K562 (cell line): Measurements from ENCODE around the gene MTHFS. TPM values are rescaled to one million over a fixed set of nuclear protein-coding genes. Genes with fewer than 3 reads are reported as not detected.
A peak's percentile ranks its signal among the peaks of the same experiment; 100 is the strongest.

Experiments used
- ATAC-seq: fragments of 200-7000 bp; cut with Tn5 transposase; 3 replicates; pipeline ENCODE4 v1.9.1; 2020; ENCODE audit warnings: moderate library complexity
- BruUV-seq: library from RNA; stranded (reverse); fragments of 400-500 nt; replicated peaks from 2 replicates; lab custom pipeline; 2021; lab: Mats Ljungman, UMichigan
- CTCF ChIA-PET: fragments of 300-600 bp; formaldehyde crosslinking; extraction: SDS; loops from one replicate; lab custom pipeline; 2021; ENCODE audit warnings: low intra/inter-chr PET ratio; lab: Yijun Ruan, JAX
- POLR2A ChIA-PET: fragments of 300-600, 350-650 bp; sonication (Branson Sonifier 250); formaldehyde crosslinking; extraction: SDS; loops from one replicate; lab custom pipeline; 2021; ENCODE audit warnings: antibody characterized with exemption, inconsistent platforms; lab: Yijun Ruan, JAX
- DNase-seq, 4 experiments: peaks; one replicate each; pipeline versions ENCODE4 v3.0.0 to v3.0.0-alpha.2; 2011 to 2018; ENCODE audit warnings: low spot score in 3 of 4, mixed read lengths in 3 of 4; ENCODE audit errors: extremely low read depth in 1 of 4
- FAIRE-seq: peaks from 2 replicates; lab custom pipeline; 2011; peaks lifted over from hg19 to GRCh38; lab: Jason Lieb, UNC
- H2AFZ ChIP-seq: 2 replicates; pipeline ENCODE4 v1.6.0; 2011; ENCODE audit warnings: low read depth, low read length, control low read depth, inconsistent platforms
- H3K27ac ChIP-seq: fragments of 200-600 bp; 3 replicates; pipeline ENCODE4 v1.8.0; 2011; ENCODE audit warnings: low read depth, mild to moderate bottlenecking, control low read depth, inconsistent platforms, low read length, moderate library complexity, mixed read lengths; ENCODE audit errors: extremely low read depth
- H3K27me3 ChIP-seq, 2 experiments: fragments of 300-600 bp in 1 of 2; 2 replicates in 1 of 2; 3 replicates in 1 of 2; pipeline versions ENCODE4 v1.6.0 to v1.8.0; 2011; ENCODE audit warnings: inconsistent platforms in 2 of 2, low read length in 2 of 2, mild to moderate bottlenecking in 1 of 2, mixed read lengths in 1 of 2, moderate library complexity in 1 of 2; ENCODE audit not compliant: control insufficient read depth in 2 of 2, insufficient read depth in 2 of 2
- H3K36me3 ChIP-seq: fragments of 300-600 bp; 3 replicates; pipeline ENCODE4 v1.8.0; 2011; ENCODE audit warnings: mild to moderate bottlenecking, low read length, inconsistent platforms; ENCODE audit not compliant: control insufficient read depth, insufficient read depth
- H3K4me1 ChIP-seq, 2 experiments: fragments of 200-600 bp in 1 of 2; replicated peaks in 1 of 2; 2 replicates in 1 of 2; 3 replicates in 1 of 2; pipeline versions ENCODE4 v1.5.1 to v1.8.0; 2011; ENCODE audit warnings: inconsistent platforms in 2 of 2, low read length in 2 of 2, mild to moderate bottlenecking in 1 of 2, mixed read lengths in 1 of 2, moderate library complexity in 1 of 2; ENCODE audit not compliant: control insufficient read depth in 2 of 2, insufficient read depth in 2 of 2
- H3K4me2 ChIP-seq: 2 replicates; pipeline ENCODE4 v1.6.1; 2011; ENCODE audit warnings: low read length, control low read depth, inconsistent platforms, mixed read lengths; ENCODE audit not compliant: insufficient read depth
- H3K4me3 ChIP-seq: fragments of 200-600 bp; sonication (generic), shearing (Covaris generic); 2 replicates; pipeline ENCODE4 v1.5.1; 2016; ENCODE audit warnings: control low read depth, inconsistent platforms
- H3K79me2 ChIP-seq: fragments of 200-600 bp; 3 replicates; pipeline ENCODE4 v1.8.0; 2011; ENCODE audit warnings: low read length, inconsistent platforms; ENCODE audit not compliant: control insufficient read depth, insufficient read depth
- H3K9ac ChIP-seq, 2 experiments: 2 replicates each; pipeline versions ENCODE4 v1.6.0 to v1.6.1; 2011; ENCODE audit warnings: low read depth in 2 of 2, low read length in 2 of 2, control low read depth in 1 of 2, inconsistent platforms in 1 of 2, mild to moderate bottlenecking in 1 of 2, mixed read lengths in 1 of 2; ENCODE audit not compliant: insufficient read depth in 1 of 2
- H3K9me1 ChIP-seq: one replicate; pipeline ENCODE4 v1.6.0; 2011; ENCODE audit warnings: inconsistent platforms, mild to moderate bottlenecking, low read length, moderate library complexity; ENCODE audit not compliant: control insufficient read depth, insufficient read depth
- H3K9me3 ChIP-seq: replicated peaks from 2 replicates; pipeline ENCODE4 v1.5.1; 2011; ENCODE audit warnings: low read depth, low read length, inconsistent platforms; ENCODE audit not compliant: control insufficient read depth, insufficient read depth
- H4K20me1 ChIP-seq: replicated peaks from 2 replicates; pipeline ENCODE4 v1.6.1; 2011; ENCODE audit warnings: low read length, inconsistent platforms, mixed read lengths; ENCODE audit not compliant: control insufficient read depth, insufficient read depth
- POLR2A ChIP-seq: fragments of 450-650 bp; conservative IDR thresholded peaks from 2 replicates; pipeline ENCODE4 v1.6.1; 2016
- POLR2B ChIP-seq: fragments of 450-650 bp; IDR thresholded peaks from 2 replicates; pipeline ENCODE4 v1.6.1; 2018; ENCODE audit warnings: low read depth; ENCODE audit not compliant: partially characterized antibody
- POLR2G ChIP-seq: fragments of 200-400 bp; formaldehyde crosslinking; IDR thresholded peaks from 2 replicates; pipeline ENCODE4 v1.6.1; 2017; ENCODE audit warnings: low read depth, mild to moderate bottlenecking, antibody characterized with exemption, low read length, moderate library complexity
- RBFOX2 ChIP-seq: fragments of 200-400 bp; formaldehyde crosslinking; IDR thresholded peaks from 2 replicates; pipeline ENCODE4 v1.6.1; 2017; ENCODE audit warnings: low read depth, mild to moderate bottlenecking, low read length, moderate library complexity
- WGBS: fragments of 100-300 bp; shearing (Covaris generic); methylation state at CpG from one replicate; pipeline ENCODE4 v1.1.6; 2016; ENCODE audit warnings: low coverage, mixed read lengths; ENCODE audit not compliant: insufficient coverage; ENCODE audit errors: missing lambda C conversion rate; 5-methylcytosine and 5-hydroxymethylcytosine counted together
- in situ Hi-C: fragments of 300-500 bp; cut with MboI; formaldehyde crosslinking; loops from 4 replicates; pipeline ENCODE4 v1.15.0; 2018; ENCODE audit warnings: inconsistent platforms, mixed read lengths
- intact Hi-C: fragments of 100-400 bp; cut with micrococcal nuclease; formaldehyde crosslinking; loops from 2 replicates; pipeline ENCODE4 v1.14.2; 2022
- polyA plus RNA-seq, 8 experiments: library from polyadenylated mRNA; depleted of rRNA in 4 of 8; stranded (reverse) in 5 of 8; unstranded in 3 of 8; fragments of >200 nt; fragmentation: Nextera tagmentation in 2 of 8; fragmentation: Illumina TruSeq in 1 of 8; extraction: Ambion mirVana in 2 of 8; extraction: Trizol in 1 of 8; gene quantifications; 2 replicates each; pipeline versions ENCODE4 v1.2.1 to v1.2.3, GENCODE V29; 2011 to 2014; ENCODE audit warnings: inconsistent platforms in 1 of 8, missing spikeins in 1 of 8
- total RNA-seq, 7 experiments: library from RNA; depleted of rRNA in 6 of 7; stranded (reverse); fragments of >200 nt in 6 of 7; fragmentation: Illumina TruSeq in 2 of 7; extraction: Trizol in 2 of 7; gene quantifications; 2 replicates each; pipeline versions ENCODE4 v1.2.1 to v1.2.3, GENCODE V29; 2011 to 2021; ENCODE audit warnings: low replicate concordance in 1 of 7
- TF ChIP-seq, protein P1 (sequence below): sonication (generic); formaldehyde crosslinking; IDR thresholded peaks from 2 replicates; pipeline ENCODE4 v1.8.1; 2023; ENCODE audit warnings: mild to moderate bottlenecking, missing genetic modification reagents

MTHFS gene
- total and polyA plus RNA-seq, 9 of the 15 experiments (the other 6 are each of a cell fraction or from before 2014, with no cell fraction given): 17.8 to 79.3 (median 41.7) TPM

DNA sequence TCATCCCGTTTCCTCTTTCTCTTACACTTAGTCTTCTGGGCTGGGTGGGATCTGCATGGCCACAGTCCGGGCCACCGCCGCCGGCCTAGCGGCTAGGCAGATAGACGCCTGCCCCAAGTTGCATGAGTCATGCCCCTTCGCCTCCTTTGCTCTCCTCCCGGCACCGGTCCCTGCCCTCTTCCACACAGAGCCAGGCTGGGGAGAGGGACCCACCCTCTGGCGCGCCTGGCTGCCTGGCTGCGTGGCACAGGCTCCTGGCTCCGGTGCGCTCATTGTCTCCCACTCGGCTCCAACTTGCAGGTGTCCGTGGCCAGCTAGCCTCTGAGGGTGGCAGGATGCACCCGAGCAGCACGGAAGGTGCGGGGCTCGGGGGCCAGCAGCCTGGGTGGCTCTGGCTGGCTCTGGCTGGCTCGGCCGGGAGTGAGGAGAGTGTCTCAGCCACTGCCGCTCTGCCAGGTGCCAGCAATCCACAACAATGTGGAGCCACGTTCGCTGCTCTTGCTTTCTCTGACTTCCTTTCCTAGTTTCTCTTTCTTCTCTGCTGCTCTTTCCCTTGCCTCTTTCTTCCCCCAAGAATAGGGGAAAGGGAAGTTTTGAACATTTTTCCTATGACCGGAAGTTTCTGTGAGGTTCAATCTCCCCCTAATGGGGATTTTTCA lies 22.4 kb upstream of the MTHFS start:
- ChIA-PET POLR2A (interaction anchor here (0.6 kb wide), 1 partner anchor 23 kb away, joined by 4 read pairs; the partner anchor contains the start of gene MTHFS), CTCF (no interaction called here)
- Histone ChIP-seq H3K9ac (no peak overlapping the region), H3K4me2 (no peak overlapping the region), H3K4me3 (no peak overlapping the region), H3K9me3 (peaks cover 47% of the 10 kb centered on the region), H3K36me3 (peaks cover 38% of the 10 kb centered on the region; the same call in 2 of the 3 replicates), H3K27me3 (no peaks in the 10 kb centered on the region), H3K79me2 (peaks cover 31% of the 10 kb centered on the region), H3K27ac (no peak overlapping the region), H2AFZ (no peak overlapping the region), H4K20me1 (no peaks in the 10 kb centered on the region), H3K9me1 (no peaks in the 10 kb centered on the region), H3K4me1 (peaks cover 8 to 16% of the 10 kb centered on the region in 2 experiments; a peak in 4 of 5 replicates)
- TF ChIP-seq POLR2A: peak; percentile 44
- peak; percentile 64 for TF ChIP-seq POLR2G
- peak; percentile 61 for TF ChIP-seq RBFOX2
- TF ChIP-seq POLR2B: no peak
- TF ChIP-seq, protein P1, sequence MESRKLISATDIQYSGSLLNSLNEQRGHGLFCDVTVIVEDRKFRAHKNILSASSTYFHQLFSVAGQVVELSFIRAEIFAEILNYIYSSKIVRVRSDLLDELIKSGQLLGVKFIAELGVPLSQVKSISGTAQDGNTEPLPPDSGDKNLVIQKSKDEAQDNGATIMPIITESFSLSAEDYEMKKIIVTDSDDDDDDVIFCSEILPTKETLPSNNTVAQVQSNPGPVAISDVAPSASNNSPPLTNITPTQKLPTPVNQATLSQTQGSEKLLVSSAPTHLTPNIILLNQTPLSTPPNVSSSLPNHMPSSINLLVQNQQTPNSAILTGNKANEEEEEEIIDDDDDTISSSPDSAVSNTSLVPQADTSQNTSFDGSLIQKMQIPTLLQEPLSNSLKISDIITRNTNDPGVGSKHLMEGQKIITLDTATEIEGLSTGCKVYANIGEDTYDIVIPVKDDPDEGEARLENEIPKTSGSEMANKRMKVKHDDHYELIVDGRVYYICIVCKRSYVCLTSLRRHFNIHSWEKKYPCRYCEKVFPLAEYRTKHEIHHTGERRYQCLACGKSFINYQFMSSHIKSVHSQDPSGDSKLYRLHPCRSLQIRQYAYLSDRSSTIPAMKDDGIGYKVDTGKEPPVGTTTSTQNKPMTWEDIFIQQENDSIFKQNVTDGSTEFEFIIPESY (CRISPR knock-in tag): peak; percentile 70
- no peak for ATAC-seq
- BruUV-seq: no TSS peak
- in situ Hi-C loops: no loop called here
- DNase-seq: no peak
- 95% methylated on average over 24 of the region's 27 CpGs for WGBS
- intact Hi-C loops: no loop called here
- no peak for FAIRE-seq
